Measurements from ENCODE around the gene DPP4.

DPP4 gene

GRCh38 chr2:162014751-162015150 lies 59.3 kb downstream of the DPP4 start:
- DNase-seq, result no peak

DNA sequence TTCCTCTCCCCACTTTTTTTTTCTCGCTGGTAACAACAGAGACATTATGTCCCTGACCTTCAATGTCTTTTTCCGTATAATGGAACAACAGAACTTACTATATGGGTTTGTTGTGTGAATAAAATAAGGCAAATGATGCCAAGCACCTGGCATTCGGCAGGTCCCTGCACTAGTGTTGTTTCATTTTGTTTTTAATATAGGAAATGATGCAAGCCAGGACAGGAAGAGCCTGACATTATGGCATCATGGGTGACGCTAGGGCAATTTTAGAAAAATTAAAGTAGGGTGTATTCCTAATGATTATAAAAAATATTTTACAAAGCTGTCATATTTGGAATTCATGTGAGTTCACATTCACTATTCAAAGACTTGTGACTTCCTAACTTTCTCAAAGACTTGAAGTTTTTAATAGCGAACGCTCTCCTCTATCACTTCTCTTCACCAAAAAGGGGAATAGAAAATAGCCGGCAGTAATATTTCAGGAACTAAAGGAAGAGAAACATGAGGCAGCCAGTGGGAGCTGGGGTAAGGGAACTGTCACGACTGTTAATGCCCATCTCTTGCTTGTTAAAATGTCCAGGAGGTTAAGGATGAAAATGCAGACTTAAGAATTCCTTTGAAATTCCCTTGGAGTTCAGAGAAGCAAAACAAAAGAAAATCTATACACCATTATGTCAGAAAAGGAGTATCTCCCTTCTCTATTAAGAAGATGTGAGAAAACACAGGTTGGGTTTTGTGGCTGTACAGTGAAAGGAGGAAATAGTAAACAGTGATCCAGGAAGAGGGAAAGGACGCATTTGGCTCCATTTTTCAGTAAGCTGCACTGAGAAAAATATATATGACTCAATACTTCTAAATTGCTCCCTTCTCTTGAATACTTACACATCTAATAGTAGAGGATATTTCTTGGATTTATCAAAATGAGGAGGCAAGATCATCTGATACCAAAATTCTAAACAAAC lies 60.2 kb downstream of the DPP4 start:
- DNase-seq, result no peak

GRCh38 chr2:162012565-162013058 lies 61.4 kb downstream of the DPP4 start:
- no peak for DNase-seq

DNA sequence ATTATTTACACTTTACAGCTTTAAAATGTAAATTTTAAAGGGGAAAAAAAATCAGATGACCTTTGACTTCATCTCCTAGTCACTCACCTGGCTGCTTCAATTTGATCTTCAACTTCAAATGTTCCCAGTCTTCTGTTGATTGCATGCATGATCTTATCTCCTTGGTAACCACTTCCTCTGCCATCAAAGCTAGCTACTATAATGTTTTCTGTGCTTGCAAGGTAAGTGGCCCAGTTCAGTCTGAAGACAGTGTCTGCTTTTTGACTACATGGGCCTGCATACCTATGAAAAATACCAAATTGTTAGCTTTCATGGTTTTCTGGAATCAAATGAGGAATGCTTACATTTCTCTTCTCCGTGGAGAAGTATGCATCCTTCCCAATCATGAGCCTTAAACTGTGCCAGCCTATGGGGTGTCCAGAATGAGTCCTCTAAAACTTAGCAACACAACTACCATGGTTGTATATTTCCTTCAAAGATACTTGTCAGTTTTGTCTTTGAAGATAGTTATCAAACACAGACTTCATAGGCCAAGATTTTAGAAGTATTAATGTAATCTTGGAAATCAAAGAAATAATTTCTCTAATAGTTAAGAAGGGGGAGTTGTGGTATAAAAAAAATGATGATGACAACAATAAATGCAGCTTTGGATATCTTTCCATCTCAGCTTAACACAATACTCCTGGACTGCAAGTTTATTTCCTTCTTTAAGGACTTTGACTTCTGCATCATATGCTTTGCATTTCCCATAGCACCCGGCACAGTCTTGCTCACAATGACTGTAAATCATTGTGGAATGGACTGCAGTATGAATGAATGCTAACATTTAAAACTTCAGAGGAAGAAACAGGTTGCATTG lies 62.1 kb downstream of the DPP4 start:
- no peak for DNase-seq

DNA sequence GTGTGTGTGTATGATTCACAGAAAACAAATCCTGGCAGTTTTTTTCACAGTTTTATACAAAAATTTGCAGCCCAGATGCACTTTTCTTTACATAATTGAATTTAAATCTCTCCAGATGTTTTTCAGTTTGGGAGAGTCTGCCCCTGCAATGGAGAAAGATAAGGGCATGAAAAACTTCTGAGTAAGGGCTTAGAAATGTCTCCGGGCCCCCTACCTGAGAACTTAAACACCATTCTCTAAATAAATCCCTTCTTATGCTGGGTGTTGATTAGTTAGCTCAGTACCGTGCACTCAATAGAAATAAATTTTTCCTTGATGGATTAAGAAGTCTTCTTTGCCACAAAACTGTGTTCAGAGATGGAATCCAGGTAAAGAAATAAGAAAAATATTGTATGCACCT lies 64.5 kb downstream of the DPP4 start:
- no peak for DNase-seq

GRCh38 chr2:162007447-162008040 lies 66.5 kb downstream of the DPP4 start:
- DNase-seq, result peak in 1 of 2 experiments; percentile 3

GRCh38 chr2:162006337-162006736 lies 67.7 kb downstream of the DPP4 start:
- no peak for DNase-seq

DNA sequence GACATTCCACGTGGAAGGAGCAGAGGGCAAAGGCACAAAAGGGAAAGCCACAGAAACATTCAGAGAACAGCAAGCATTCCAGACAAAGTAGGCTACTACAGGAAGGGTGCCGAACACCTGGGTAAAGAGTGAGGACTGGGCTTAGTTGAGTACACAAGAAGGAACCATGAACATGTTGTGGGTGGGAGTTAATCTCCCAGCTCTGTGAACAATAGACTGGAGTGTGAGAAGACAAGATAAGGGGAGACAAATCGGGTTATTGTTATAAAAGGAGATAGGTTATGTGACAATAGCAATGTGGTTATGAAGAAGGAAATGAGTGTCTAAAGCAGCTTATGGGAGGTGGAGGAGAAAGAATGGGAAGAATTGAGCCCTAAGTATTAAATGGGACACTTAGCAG lies 70.0 kb downstream of the DPP4 start:
- no peak for DNase-seq

- DNase-seq, result peak; percentile 57 to 83
Measured at GRCh38 chr2:162002623-162003235, 71.3 kb downstream of the DPP4 start.

DNA sequence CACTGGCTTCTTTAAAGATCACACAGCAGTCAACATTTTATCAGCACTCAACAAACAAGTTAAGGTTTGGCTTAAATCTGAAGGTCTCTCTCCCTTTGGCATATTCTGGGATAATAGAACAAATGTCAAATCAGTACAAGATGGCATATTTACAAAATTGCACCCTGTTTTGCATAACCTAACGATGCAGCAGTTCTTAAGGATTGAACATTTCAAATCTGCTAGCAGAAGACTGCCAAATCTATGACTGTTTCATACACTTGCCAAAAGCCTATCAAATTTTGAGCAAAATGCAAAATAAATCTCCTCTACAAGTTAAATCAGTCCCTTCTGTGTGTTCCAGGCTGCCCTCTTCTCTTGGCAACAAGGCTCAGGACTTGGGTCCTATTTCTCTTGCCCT lies 73.6 kb downstream of the DPP4 start:
- no peak for DNase-seq

GRCh38 chr2:161999321-161999720 lies 74.7 kb downstream of the DPP4 start:
- no peak for DNase-seq

GRCh38 chr2:161998857-161999256 lies 75.2 kb downstream of the DPP4 start:
- peak in 1 of 2 experiments; percentile 5 for DNase-seq

DNA sequence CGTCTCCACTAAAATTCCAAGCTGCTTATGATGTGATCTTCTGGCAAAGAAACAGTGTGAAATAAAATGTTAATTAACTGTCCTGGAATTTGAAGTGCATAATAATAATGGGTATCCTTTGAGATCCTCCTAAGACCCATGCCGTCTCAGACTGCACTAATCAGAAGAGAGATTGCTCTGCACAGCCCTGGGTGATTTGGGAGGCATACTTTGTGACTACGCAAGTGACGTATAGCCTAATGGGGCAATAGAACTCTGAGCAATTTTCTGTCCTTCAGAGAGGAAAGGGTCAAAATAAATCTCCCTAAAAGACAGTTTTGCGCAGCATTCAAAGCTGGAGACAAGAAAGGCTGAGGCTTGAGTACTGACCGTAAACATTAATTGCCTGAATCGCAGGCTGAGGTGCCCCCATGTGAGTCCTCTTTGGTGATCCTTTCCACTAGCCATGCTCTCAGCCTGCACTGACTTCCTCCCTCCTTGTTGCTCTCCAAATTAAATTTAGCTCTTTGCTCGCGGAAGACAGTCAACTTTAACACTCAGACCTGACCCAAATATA lies 76.0 kb downstream of the DPP4 start:
- no peak for DNase-seq

DNA sequence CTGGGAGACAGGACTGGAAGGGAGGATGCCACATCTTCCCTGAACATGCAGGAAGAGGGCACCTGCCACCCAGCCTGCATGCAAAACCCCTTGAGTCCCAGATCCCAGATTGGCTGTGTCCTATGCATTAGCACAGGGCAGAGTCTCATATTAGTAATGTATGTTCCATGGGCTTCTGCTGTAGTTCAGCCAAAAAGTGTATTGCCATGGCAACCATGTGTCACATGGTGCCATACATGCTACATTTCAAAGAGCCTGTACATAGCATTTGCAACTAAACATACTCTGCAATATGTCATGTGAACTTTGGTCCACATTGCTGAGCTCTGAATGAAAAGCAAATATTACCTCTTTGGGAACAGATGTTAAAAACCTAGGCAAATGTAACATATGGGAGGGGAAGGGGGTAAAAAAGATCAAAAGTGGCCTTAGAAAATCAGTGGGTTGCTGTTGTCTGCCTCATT lies 78.4 kb downstream of the DPP4 start:
- peak; percentile 63 to 91 for DNase-seq

DNA sequence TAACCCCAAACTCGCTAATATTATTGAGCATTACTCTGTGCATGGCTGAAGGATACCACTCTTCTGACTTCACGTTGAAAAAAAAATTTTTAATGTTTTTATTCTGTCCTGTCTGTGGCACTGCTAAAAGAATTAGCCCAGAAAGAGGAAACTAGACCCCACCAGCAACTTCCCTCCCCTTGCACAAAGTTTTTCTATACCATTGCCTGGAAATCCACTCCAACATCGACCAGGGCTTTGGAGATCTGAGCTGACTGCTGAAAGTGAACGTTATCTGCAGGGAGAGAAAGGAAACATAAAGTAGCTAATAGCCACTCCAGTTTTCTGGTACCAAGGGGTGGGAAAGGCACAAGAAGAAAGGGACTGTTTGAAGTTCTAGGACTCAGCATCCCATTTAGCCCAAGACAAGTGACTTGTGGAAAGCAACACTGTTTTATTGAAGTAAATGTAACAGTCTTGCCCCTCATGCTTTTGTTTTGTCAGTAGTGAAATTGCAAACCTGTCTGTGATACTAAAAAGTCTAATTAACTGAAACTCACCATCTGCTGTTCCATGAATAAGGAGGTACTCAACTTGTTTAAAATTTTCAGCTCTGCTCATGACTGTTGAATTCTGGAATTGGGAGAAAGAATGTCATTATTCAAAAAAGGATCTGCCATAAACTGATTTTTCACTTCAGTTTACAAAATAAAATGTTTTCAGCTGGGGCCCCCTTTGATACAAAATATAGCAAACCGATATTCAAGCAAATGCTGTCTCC lies 79.1 kb downstream of the DPP4 start:
- peak; percentile 18 to 75 for DNase-seq

DNA sequence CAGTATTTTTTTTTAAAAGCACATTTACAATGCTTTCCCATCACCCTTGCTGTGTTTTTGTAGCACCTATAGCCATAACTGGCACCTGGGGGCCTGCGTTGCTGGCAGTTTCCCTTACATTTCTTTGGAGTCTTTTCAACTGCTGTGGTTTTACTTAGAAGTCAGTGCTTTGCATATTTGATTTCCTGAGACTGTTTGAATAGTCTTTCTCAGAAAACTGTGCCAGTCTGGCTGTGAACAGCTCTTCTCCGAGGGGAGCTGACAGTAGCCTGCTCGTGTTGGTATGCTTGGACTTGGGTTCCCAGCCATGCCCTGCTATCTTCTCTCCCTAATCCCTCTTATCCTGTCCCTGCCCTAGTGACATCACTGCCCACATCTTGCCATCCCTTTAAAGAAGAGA lies 81.5 kb downstream of the DPP4 start:
- no peak for DNase-seq

DNA sequence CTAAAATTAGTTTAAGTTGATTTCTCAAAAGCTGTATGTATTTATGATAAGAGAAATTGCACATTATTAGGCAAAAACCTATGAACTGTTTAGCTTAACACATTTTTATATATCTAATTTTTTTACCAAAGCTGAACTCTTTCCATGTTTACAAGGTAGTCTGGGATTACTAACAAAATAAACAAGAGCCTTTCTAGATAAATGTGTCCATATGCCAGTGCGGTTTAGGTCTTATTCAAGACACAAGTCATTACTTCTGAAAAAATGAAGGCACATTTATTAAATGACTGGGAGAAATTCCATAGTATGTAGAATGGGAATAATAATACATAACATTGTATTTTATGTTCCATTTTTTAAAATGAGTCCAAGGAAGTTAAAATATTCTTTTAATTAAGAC lies 82.0 kb downstream of the DPP4 start:
- no peak for DNase-seq

- no peak for DNase-seq
Measured at GRCh38 chr2:161990741-161991140, 83.3 kb downstream of the DPP4 start.

GRCh38 chr2:161990036-161990435 lies 84.0 kb downstream of the DPP4 start:
- no peak for DNase-seq

DNA sequence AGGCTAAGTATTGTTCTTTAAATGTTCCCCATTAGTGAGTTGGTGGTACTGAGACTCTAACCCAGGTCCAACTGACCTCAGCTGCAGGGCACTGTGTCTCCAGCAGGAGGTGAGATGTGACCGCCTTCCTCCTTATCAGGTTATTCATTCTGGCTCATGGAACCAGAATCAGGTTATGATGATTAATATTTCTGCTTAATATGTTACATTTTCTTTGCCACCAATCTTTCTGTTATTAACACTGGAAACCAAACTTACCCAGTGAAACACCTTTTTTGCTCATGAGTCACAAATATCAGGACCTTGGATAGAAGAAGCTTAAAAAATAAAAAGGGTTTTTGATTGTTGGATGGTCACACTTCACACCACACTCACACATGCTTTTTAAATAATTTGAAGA lies 85.4 kb downstream of the DPP4 start:
- no peak for DNase-seq

GRCh38 chr2:161987311-161987710 lies 86.7 kb downstream of the DPP4 start:
- DNase-seq, result no peak

GRCh38 chr2:161983866-161984265 lies 90.1 kb downstream of the DPP4 start:
- DNase-seq, result no peak
